WTC11 (cell line): ENCODE results near the gene CLDN7. TPM values are rescaled to one million over a fixed set of nuclear protein-coding genes. Genes with fewer than 3 reads are reported as not detected.

Source experiments
- ATAC-seq: fragments of 200-7000 bp; cut with Tn5 transposase; 2 replicates; pipeline ENCODE4 v1.10.0; 2021; ENCODE audit warnings: mild to moderate bottlenecking, moderate library complexity
- CTCF ChIA-PET: fragments of 300-600 bp; sonication (Branson Sonifier 250); formaldehyde crosslinking; loops from one replicate; lab custom pipeline; 2021; ENCODE audit warnings: antibody characterized with exemption; lab: Charles Lee
- POLR2A ChIA-PET: fragments of 350-600 bp; sonication (Branson Sonifier 250); formaldehyde crosslinking; loops from one replicate; lab custom pipeline; 2021; ENCODE audit warnings: antibody characterized with exemption; lab: Charles Lee
- DNase-seq: peaks from one replicate; pipeline ENCODE4 v3.0.0; 2021; ENCODE audit warnings: low spot score
- H3K27ac Mint-ChIP-seq: 2 replicates; pipeline ENCODE4 v1.8.0; 2021; ENCODE audit warnings: mixed read lengths
- H3K27me3 Mint-ChIP-seq: 2 replicates; pipeline ENCODE4 v1.8.0; 2021; ENCODE audit warnings: low read depth, mild to moderate bottlenecking, moderate library complexity, mixed read lengths
- H3K36me3 Mint-ChIP-seq: 2 replicates; pipeline ENCODE4 v1.8.0; 2021; ENCODE audit warnings: mixed read lengths
- H3K4me1 Mint-ChIP-seq: 2 replicates; pipeline ENCODE4 v1.8.0; 2022; ENCODE audit warnings: mixed read lengths
- H3K4me3 Mint-ChIP-seq: 2 replicates; pipeline ENCODE4 v1.8.0; 2021; ENCODE audit warnings: mild to moderate bottlenecking, moderate library complexity, mixed read lengths
- H3K9me3 Mint-ChIP-seq: 2 replicates; pipeline ENCODE4 v1.8.0; 2021; ENCODE audit warnings: mixed read lengths
- AFF4 ChIP-seq: sonication (generic); formaldehyde crosslinking; IDR thresholded peaks from 2 replicates; pipeline ENCODE4 v1.8.1; 2023; ENCODE audit warnings: mild to moderate bottlenecking, missing genetic modification reagents, borderline replicate concordance
- ARID4B ChIP-seq: sonication (generic); formaldehyde crosslinking; IDR thresholded peaks from 2 replicates; pipeline ENCODE4 v1.8.0; 2023; ENCODE audit warnings: missing genetic modification reagents, mild to moderate bottlenecking, borderline replicate concordance
- CREM ChIP-seq: sonication (generic); formaldehyde crosslinking; IDR thresholded peaks from 2 replicates; pipeline ENCODE4 v1.8.1; 2022; ENCODE audit warnings: mild to moderate bottlenecking, missing genetic modification reagents, moderate library complexity
- E2F5 ChIP-seq: sonication (generic); formaldehyde crosslinking; IDR thresholded peaks from 2 replicates; pipeline ENCODE4 v1.8.1; 2022; ENCODE audit warnings: mild to moderate bottlenecking, moderate library complexity, missing genetic modification reagents
- ERG ChIP-seq: fragments of 250-450 bp; sonication (Bioruptor Pico); IDR thresholded peaks from 2 replicates; pipeline ENCODE4 v1.8.0; 2021; ENCODE audit warnings: mild to moderate bottlenecking
- FOXK1 ChIP-seq: sonication (generic); formaldehyde crosslinking; IDR thresholded peaks from 2 replicates; pipeline ENCODE4 v1.8.0; 2022; ENCODE audit warnings: mild to moderate bottlenecking, moderate library complexity, missing genetic modification reagents
- FOXP4 ChIP-seq: sonication (generic); formaldehyde crosslinking; IDR thresholded peaks from 2 replicates; pipeline ENCODE4 v1.8.0; 2022; ENCODE audit warnings: mild to moderate bottlenecking, missing genetic modification reagents
- GABPB1 ChIP-seq: sonication (generic); formaldehyde crosslinking; IDR thresholded peaks from 2 replicates; pipeline ENCODE4 v1.8.1; 2023; ENCODE audit warnings: mild to moderate bottlenecking, missing genetic modification reagents
- GTF2I ChIP-seq: fragments of 250-450 bp; sonication (Bioruptor Pico); conservative IDR thresholded peaks from 2 replicates; pipeline ENCODE4 v1.4.0; 2021; ENCODE audit warnings: mild to moderate bottlenecking
- HMGXB4 ChIP-seq: sonication (generic); formaldehyde crosslinking; IDR thresholded peaks from 2 replicates; pipeline ENCODE4 v1.8.1; 2023; ENCODE audit warnings: mild to moderate bottlenecking, moderate library complexity, missing genetic modification reagents
- IRF2 ChIP-seq: sonication (generic); formaldehyde crosslinking; IDR thresholded peaks from 2 replicates; pipeline ENCODE4 v1.8.0; 2022; ENCODE audit warnings: low read depth, missing genetic modification reagents, borderline replicate concordance
- KAT7 ChIP-seq: sonication (generic); formaldehyde crosslinking; IDR thresholded peaks from 2 replicates; pipeline ENCODE4 v1.8.1; 2023; ENCODE audit warnings: missing genetic modification reagents, mild to moderate bottlenecking, borderline replicate concordance
- MXD4 ChIP-seq: fragments of 250-450 bp; sonication (Bioruptor Pico); IDR thresholded peaks from 2 replicates; pipeline ENCODE4 v1.8.0; 2021; ENCODE audit warnings: mild to moderate bottlenecking, moderate library complexity, borderline replicate concordance
- MYBL2 ChIP-seq: sonication (generic); formaldehyde crosslinking; IDR thresholded peaks from 2 replicates; pipeline ENCODE4 v1.8.1; 2023; ENCODE audit warnings: mild to moderate bottlenecking, moderate library complexity, missing genetic modification reagents
- NFE2L1 ChIP-seq: sonication (generic); formaldehyde crosslinking; IDR thresholded peaks from 2 replicates; pipeline ENCODE4 v1.8.1; 2023; ENCODE audit warnings: missing genetic modification reagents
- SMAD3 ChIP-seq: sonication (generic); formaldehyde crosslinking; IDR thresholded peaks from 2 replicates; pipeline ENCODE4 v1.8.0; 2022; ENCODE audit warnings: missing genetic modification reagents, mild to moderate bottlenecking, borderline replicate concordance
- SMAD4 ChIP-seq: sonication (generic); formaldehyde crosslinking; IDR thresholded peaks from 2 replicates; pipeline ENCODE4 v1.8.0; 2022; ENCODE audit warnings: mild to moderate bottlenecking, missing genetic modification reagents
- SOX15 ChIP-seq: fragments of 250-450 bp; sonication (Bioruptor Pico); IDR thresholded peaks from 2 replicates; pipeline ENCODE4 v1.9.0; 2021; ENCODE audit warnings: mild to moderate bottlenecking
- ZBTB43 ChIP-seq: sonication (generic); formaldehyde crosslinking; IDR thresholded peaks from 2 replicates; pipeline ENCODE4 v1.8.1; 2023; ENCODE audit warnings: mild to moderate bottlenecking, missing genetic modification reagents
- ZNF263 ChIP-seq: sonication (generic); formaldehyde crosslinking; IDR thresholded peaks from 2 replicates; pipeline ENCODE4 v1.8.1; 2022; ENCODE audit warnings: low read depth, mild to moderate bottlenecking, moderate library complexity, missing genetic modification reagents
- total RNA-seq: library from RNA; stranded (reverse); gene quantifications from 3 replicates; pipeline ENCODE4 v1.2.3, GENCODE V29; 2021

Gene CLDN7
- total RNA-seq, 1 experiment from 2014 or later, result 136 TPM

- peak overlapping the region; percentile 96 for H3K27ac Mint-ChIP-seq
- H3K4me1 Mint-ChIP-seq, result peaks cover 29% of the 10 kb centered on the region
- peak overlapping the region; percentile 99 for H3K4me3 Mint-ChIP-seq
- ATAC-seq (peak; percentile 3), DNase-seq (no peak)
- CTCF ChIA-PET, result interaction anchor here (1.0 to 6.0 kb wide), 6 partner anchors 13 to 63 kb away, joined by 5 to 36 read pairs (median 6); partner anchors contain the start of genes ACADVL and DLG4
- TF ChIP-seq GTF2I (CRISPR knock-in tag) (no peak), ZBTB43 (CRISPR knock-in tag) (no peak), CREM (no peak), AFF4 (CRISPR knock-in tag) (no peak), NFE2L1 (CRISPR knock-in tag) (no peak), GABPB1 (CRISPR knock-in tag) (no peak), ERG (CRISPR knock-in tag) (no peak), FOXP4 (CRISPR knock-in tag) (no peak), ZNF263 (CRISPR knock-in tag) (no peak), FOXK1 (CRISPR knock-in tag) (no peak), KAT7 (CRISPR knock-in tag) (no peak), SMAD4 (CRISPR knock-in tag) (no peak), SMAD3 (CRISPR knock-in tag) (no peak), MYBL2 (CRISPR knock-in tag) (no peak), E2F5 (CRISPR knock-in tag) (no peak), SOX15 (CRISPR knock-in tag) (no peak), IRF2 (CRISPR knock-in tag) (no peak)
- TF ChIP-seq, all 79 proteins: peak for 0
- H3K27me3 Mint-ChIP-seq, result no peaks in the 10 kb centered on the region
- H3K36me3 Mint-ChIP-seq, result peaks cover 43% of the 10 kb centered on the region
- H3K9me3 Mint-ChIP-seq, result no peaks in the 10 kb centered on the region
- POLR2A ChIA-PET, result interaction anchor here (0.6 to 1.2 kb wide), 3 partner anchors 9 to 14 kb away, joined by 4 to 5 read pairs (median 5); partner anchors contain the start of genes ACADVL and DLG4
Measured at GRCh38 chr17:7233701-7234082, 28.6 kb downstream of the CLDN7 start.

GRCh38 chr17:7232114-7232513, 30.2 kb downstream of the CLDN7 start:
- Mint-ChIP-seq H3K27me3 (no peaks in the 10 kb centered on the region), H3K9me3 (no peaks in the 10 kb centered on the region), H3K27ac (no peak overlapping the region), H3K4me3 (peak overlapping the region; percentile 20), H3K36me3 (peaks cover 49% of the 10 kb centered on the region), H3K4me1 (peaks cover 25% of the 10 kb centered on the region)
- ChIA-PET POLR2A (no interaction called here), CTCF (interaction anchor here (0.7 kb wide), 1 partner anchor 18 kb away, joined by 11 read pairs; no protein-coding TSS in a partner anchor)
- no peak for DNase-seq
- no peak for ATAC-seq
- TF ChIP-seq ARID4B (CRISPR knock-in tag), result no peak
- TF ChIP-seq MXD4 (CRISPR knock-in tag), result no peak
- TF ChIP-seq HMGXB4 (CRISPR knock-in tag), result no peak
